Nephron (organoid): ENCODE measurements around the gene COL18A1.

ENCODE experiments used
- H3K27ac Mint-ChIP-seq, 3 experiments: 2 replicates each; pipeline ENCODE4 v1.8.0; 2020; ENCODE audit warnings: mixed read lengths in 3 of 3, mild to moderate bottlenecking in 2 of 3, moderate library complexity in 1 of 3
- H3K27me3 Mint-ChIP-seq: 2 replicates; pipeline ENCODE4 v1.8.0; 2021; ENCODE audit warnings: low read depth, mild to moderate bottlenecking, moderate library complexity, mixed read lengths
- H3K36me3 Mint-ChIP-seq: 2 replicates; pipeline ENCODE4 v1.8.0; 2020; ENCODE audit warnings: low read depth, mixed read lengths
- H3K4me1 Mint-ChIP-seq: 2 replicates; pipeline ENCODE4 v1.8.0; 2020; ENCODE audit warnings: mixed read lengths
- H3K4me3 Mint-ChIP-seq, 3 experiments: 2 replicates each; pipeline ENCODE4 v1.8.0; 2020; ENCODE audit warnings: mild to moderate bottlenecking in 3 of 3, mixed read lengths in 3 of 3, moderate library complexity in 2 of 3
- H3K9me3 Mint-ChIP-seq: 2 replicates; pipeline ENCODE4 v1.8.0; 2020; ENCODE audit warnings: mixed read lengths
- TF ChIP-seq, protein P1 (sequence below), 3 experiments: fragments of 200-600 bp; sonication (generic); IDR thresholded peaks; one replicate each; pipeline ENCODE4 v1.5.0; 2021; ENCODE audit warnings: antibody characterized with exemption in 3 of 3; ENCODE audit not compliant: unreplicated experiment in 3 of 3

The COL18A1 gene

DNA sequence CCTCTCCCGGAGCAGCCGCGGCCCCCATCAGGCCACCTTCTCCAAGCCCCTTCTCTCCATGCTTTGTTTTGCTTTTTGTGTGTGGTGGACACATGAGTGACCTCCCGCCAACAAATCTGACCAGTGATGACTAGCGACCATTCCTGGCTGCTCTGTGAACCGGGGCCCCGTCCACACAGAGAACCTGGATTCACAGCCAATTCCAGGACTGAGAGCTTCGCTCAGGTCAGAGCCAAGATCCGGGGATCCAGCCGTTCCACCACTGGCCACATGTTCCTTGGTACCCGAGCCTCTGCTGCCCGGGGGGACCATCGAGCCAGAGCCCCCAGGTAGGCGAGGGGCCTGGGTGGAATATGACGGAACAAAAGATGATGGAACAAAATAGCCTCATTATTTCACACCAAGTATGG is 46.7 kb upstream of the COL18A1 start:
- H3K9me3 Mint-ChIP-seq: no peaks in the 10 kb centered on the region
- peaks cover 52% of the 10 kb centered on the region for H3K4me1 Mint-ChIP-seq
- no peaks in the 10 kb centered on the region for H3K36me3 Mint-ChIP-seq
- no peak overlapping the region for H3K4me3 Mint-ChIP-seq
- TF ChIP-seq, protein P1, sequence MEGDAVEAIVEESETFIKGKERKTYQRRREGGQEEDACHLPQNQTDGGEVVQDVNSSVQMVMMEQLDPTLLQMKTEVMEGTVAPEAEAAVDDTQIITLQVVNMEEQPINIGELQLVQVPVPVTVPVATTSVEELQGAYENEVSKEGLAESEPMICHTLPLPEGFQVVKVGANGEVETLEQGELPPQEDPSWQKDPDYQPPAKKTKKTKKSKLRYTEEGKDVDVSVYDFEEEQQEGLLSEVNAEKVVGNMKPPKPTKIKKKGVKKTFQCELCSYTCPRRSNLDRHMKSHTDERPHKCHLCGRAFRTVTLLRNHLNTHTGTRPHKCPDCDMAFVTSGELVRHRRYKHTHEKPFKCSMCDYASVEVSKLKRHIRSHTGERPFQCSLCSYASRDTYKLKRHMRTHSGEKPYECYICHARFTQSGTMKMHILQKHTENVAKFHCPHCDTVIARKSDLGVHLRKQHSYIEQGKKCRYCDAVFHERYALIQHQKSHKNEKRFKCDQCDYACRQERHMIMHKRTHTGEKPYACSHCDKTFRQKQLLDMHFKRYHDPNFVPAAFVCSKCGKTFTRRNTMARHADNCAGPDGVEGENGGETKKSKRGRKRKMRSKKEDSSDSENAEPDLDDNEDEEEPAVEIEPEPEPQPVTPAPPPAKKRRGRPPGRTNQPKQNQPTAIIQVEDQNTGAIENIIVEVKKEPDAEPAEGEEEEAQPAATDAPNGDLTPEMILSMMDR (IDR thresholded peaks at IDR 0.05; ENCODE audit: unreplicated experiment in 3 of 3): no peak
- peaks cover 15% of the 10 kb centered on the region for H3K27me3 Mint-ChIP-seq
- peak overlapping the region in 1 of 3 experiments; percentile 75 for H3K27ac Mint-ChIP-seq

DNA sequence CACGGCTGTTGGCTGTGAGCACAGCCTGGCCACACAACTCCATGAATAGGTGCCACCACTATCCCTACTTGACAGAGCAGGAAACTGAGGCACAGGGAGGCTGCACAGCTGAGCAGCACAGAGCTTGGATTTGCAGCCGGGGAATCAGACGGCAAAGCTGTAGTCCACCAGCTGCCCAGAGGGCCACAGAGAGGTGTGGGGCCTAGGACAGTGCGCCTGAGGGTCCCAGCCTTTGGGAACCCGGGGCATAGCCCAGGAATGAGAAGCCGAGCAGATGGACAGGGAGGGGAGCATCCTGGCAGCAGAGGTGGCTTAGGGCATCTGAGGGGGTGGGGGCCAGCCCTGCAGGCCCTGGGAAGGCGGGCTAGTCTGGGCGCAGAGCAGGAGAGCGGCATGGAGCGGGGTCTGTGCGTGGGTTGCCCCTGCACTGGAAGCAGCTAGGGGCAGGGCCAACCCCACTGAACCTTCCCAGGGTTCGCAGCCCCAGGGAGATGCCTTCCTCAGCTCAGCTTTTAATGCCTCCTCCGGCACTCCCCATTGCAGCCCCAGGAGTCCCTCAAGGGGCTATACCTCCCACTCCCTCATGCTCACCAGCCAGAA is 46.2 kb upstream of the COL18A1 start:
- TF ChIP-seq, protein P1 (IDR thresholded peaks at IDR 0.05; ENCODE audit: unreplicated experiment in 3 of 3): no peak
- Mint-ChIP-seq H3K9me3 (no peaks in the 10 kb centered on the region), H3K27me3 (peaks cover 15% of the 10 kb centered on the region), H3K27ac (peak overlapping the region in 2 of 3 experiments; percentile 23 to 75), H3K4me3 (peak overlapping the region in 1 of 3 experiments; percentile 43), H3K4me1 (peaks cover 47% of the 10 kb centered on the region), H3K36me3 (no peaks in the 10 kb centered on the region)

DNA sequence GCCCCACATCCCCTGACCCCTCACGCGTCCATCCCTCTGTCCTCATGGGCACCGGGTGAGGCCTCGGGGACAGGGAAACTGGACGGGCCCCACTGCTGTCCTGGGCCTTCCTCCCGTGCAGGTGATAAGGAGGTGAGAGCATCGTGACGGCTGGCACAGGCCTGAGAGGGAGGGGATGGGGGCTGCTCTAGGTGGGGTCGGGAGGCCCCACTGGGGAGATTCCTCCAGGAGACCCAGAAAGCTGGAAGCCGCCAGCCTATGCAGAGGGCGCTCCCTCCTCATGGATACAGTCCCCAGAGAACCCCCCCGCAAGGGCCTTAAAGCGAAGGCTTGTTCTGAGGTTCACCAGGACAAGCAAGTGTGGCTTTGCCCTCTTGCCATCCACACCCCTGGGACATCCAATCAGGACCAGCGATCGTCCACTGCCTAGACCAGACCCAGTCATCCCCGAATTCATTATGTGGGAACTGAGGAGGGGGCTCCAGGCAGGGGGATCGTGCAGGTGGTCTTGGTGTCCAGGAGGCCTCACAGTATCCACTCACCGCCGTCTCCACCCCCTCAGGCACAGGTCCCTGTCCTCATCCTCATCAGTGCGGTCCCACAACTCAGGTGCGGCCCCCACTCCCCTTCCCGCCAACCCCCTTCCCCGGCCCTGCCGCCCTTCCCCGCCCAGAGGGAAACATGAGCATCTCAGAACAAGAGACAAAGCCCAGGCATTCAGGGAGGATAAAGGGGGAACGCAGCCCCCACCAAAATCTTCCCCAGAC is 45.3 kb upstream of the COL18A1 start:
- Mint-ChIP-seq H3K4me1 (peaks cover 49% of the 10 kb centered on the region), H3K9me3 (no peaks in the 10 kb centered on the region), H3K36me3 (no peaks in the 10 kb centered on the region), H3K27ac (peak overlapping the region in 2 of 3 experiments; percentile 18 to 23), H3K4me3 (no peak overlapping the region), H3K27me3 (peaks cover 15% of the 10 kb centered on the region)
- TF ChIP-seq, protein P1 (IDR thresholded peaks at IDR 0.05; ENCODE audit: unreplicated experiment in 3 of 3): no peak

DNA sequence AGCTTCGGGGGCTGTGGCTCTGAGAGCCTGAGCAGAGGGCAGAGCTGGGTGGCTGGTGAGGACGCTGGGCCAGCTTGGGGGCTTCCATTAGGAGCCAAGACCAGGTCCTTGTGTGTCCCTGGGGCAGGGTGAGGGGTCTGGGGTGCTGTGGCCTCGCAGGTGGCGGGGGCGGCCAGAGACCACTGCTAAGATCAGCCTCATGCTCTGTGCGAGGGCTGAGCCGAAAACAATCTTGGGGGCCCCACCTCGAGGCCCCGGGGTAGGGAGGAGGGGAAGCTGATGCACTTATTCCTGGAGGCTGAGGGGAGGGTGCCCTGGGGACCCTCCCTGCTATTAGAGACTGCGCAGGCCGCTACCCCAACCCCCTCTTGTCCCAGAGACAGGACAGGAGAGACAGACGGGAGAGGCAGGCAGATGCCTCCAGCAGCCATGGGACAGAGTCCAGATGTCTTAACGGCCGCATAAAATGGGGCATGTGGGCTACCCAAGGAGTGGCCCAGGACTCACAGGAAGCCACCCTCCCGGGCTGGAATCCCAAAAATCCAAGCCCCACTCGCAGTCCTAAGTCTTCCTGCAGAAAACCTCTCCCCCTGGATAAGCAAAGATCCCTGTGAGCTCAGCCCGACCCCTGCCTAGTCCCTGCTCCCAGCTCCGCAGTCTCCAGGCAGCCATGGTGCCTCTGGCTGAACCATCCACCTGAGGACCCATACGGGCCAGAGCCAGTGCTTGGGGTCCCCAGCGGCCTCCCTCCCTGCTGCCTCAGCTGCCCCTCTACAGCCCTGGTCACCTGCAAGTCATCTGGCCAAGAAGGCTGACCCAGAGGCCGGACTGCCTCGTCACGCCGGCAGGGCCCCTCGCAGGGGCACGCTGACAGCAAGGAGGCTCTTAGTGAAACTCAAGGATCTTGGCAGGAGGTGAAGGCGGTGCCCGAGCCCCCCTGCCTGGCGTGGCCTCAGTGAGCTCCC is 43.6 kb upstream of the COL18A1 start:
- peaks cover 34% of the 10 kb centered on the region for H3K4me1 Mint-ChIP-seq

DNA sequence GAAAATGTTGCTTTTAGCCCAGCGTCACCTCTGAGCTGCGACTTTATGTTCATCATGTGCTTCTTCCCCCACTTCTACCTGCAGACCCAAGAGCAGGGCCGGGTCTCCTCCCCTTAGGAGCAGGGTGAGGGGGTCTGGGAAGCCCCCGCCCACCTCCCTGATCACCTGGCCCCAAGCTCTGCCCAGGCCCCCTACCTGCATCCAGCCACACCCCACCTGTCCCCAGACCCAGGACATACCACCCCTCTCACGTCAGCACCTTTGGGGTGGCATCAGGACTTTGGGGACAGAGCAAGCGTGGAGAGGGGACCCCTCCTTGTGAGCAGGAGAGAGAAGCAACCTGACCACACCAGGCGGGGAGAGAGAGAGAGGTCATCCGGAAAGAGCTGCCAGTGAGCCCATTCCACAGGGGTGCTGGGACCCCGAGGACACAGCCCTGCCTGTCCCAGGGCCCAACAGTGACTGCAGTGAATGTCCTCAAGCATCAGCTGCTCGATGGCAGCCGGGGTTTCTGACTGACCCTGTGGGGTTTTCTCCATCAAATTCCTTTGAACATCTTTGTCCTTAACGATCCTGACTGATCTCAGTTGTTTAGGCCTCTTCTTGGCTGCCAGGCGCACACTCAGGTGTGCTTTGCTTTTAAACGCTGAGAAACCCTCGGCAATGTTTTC is 42.8 kb upstream of the COL18A1 start:
- no peak overlapping the region for H3K4me3 Mint-ChIP-seq
- TF ChIP-seq, protein P1 (IDR thresholded peaks at IDR 0.05; ENCODE audit: unreplicated experiment in 3 of 3): no peak

More for the DNA sequence above, 43.6 kb upstream of the COL18A1 start:
- Mint-ChIP-seq H3K9me3 (no peaks in the 10 kb centered on the region), H3K27ac (peak overlapping the region in 2 of 3 experiments; percentile 4 to 19), H3K27me3 (peaks cover 10% of the 10 kb centered on the region), H3K36me3 (no peaks in the 10 kb centered on the region), H3K4me3 (no peak overlapping the region)
- TF ChIP-seq, protein P1 (IDR thresholded peaks at IDR 0.05; ENCODE audit: unreplicated experiment in 3 of 3): no peak

More for the DNA sequence above, 42.8 kb upstream of the COL18A1 start:
- Mint-ChIP-seq H3K27ac (peak overlapping the region in 1 of 3 experiments; percentile 19), H3K27me3 (peaks cover 3% of the 10 kb centered on the region), H3K9me3 (no peaks in the 10 kb centered on the region), H3K4me1 (peaks cover 32% of the 10 kb centered on the region), H3K36me3 (no peaks in the 10 kb centered on the region)
